Measurements from ENCODE around the gene B4GALT2. TPM values are rescaled to one million over a fixed set of nuclear protein-coding genes. Genes with fewer than 3 reads are reported as not detected.

Gene B4GALT2
- total and polyA plus RNA-seq, 10 of the 15 experiments (the other 5 are each of a cell fraction or from before 2014, with no cell fraction given): 0.98 to 61.0 (median 23.4) TPM

DNA sequence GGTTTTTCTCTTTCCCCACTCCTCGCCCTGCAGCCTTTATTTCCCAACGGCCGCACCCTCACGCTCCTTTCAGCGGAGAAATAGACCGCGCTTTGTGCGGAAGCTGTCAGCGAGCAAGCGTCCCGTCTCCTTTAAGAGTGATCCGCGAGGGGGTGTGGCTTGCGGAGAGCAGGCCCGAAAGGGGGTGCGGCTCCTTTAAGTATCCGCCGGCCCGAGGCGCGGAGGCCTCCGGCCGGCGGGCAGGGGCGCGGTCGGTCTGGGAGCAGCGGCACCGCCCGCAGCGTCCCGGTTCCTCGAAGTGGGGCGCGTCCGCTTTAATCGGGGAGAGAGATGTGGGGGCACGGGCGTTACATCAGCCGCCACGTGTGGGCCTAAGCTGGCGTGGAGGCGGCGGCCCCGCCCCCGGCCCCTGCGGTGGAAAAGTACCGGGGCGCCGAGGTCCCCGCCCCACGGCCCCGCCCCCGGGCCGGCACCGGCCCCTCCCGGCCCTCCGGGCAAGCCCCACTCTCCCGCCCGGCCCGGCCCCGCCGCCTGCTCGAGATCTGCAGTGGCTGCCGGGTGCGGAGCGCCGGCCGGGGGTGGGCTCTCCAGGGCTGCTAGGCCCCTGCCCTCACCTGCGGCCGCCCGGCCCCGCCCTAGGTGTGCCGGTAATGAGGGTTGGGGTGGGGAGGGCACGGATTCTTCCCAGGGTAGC is 51.0 kb downstream of the B4GALT2 start:
- ATAC-seq: peak; percentile 89
- H3K9me3 ChIP-seq (replicated peaks; ENCODE audit: control insufficient read depth, insufficient read depth, low read length): no peaks in the 10 kb centered on the region
- H4K20me1 ChIP-seq (ENCODE audit: control insufficient read depth, insufficient read depth): no peaks in the 10 kb centered on the region
- no peaks in the 10 kb centered on the region for H3K27me3 ChIP-seq (replicated peaks in 1 of 2; ENCODE audit: control insufficient read depth in 2 of 2, insufficient read depth in 2 of 2, low read length in 1 of 2)
- ChIA-PET CTCF (interaction anchor here (1.1 to 8.9 kb wide), 3 partner anchors 15 to 41 kb away, joined by 3 to 167 read pairs (median 4); no protein-coding TSS in a partner anchor), POLR2A (interaction anchor here (1.1 kb wide), 1 partner anchor 38 kb away, joined by 5 read pairs; no protein-coding TSS in a partner anchor), RAD21 (ENCODE audit: unreplicated experiment) (interaction anchor here (0.7 kb wide), 1 partner anchor 267 kb away, joined by 3 read pairs; no protein-coding TSS in a partner anchor), SMC1A (ENCODE audit: uncharacterized antibody, unreplicated experiment) (interaction anchor here (0.7 kb wide), 1 partner anchor 457 kb away, joined by 3 read pairs; no protein-coding TSS in a partner anchor)
- peak overlapping the region; percentile 96 for H3K4me2 ChIP-seq (ENCODE audit: control insufficient read depth, insufficient read depth)
- peak; percentile 86 for FAIRE-seq
- WGBS (ENCODE audit: insufficient coverage, insufficient replicate concordance, low lambda C conversion rate, missing lambda C conversion rate): 2% methylated on average over 52 of the region's 75 CpGs
- peak overlapping the region; percentile 67 for H3K9ac ChIP-seq (ENCODE audit: control insufficient read depth, insufficient read depth, low read length)
- intact Hi-C loops (cut with micrococcal nuclease; ENCODE audit: unreplicated experiment): loop anchor here (5.0 kb wide), 1 partner anchor 38 kb away; the partner anchor contains the start of gene CCDC24
- peak overlapping the region; percentile 65 for H3K4me3 ChIP-seq
- H3K36me3 ChIP-seq (ENCODE audit: control insufficient read depth in 2 of 2, insufficient read depth in 2 of 2, low read length in 1 of 2): no peaks in the 10 kb centered on the region
- in situ Hi-C loops (cut with MboI): loop anchor here (10.0 kb wide), 1 partner anchor 265 kb away; no protein-coding TSS in a partner anchor
- H3K4me1 ChIP-seq (ENCODE audit: control insufficient read depth, insufficient read depth, low read length): peaks cover 10% of the 10 kb centered on the region
- peak; percentile 45 for DNase-seq (ENCODE audit: low read depth, low spot score)
- H3K79me2 ChIP-seq (ENCODE audit: control insufficient read depth, insufficient read depth, low read length): no peaks in the 10 kb centered on the region
- peak overlapping the region; percentile 79 for H3K27ac ChIP-seq (ENCODE audit: control insufficient read depth, insufficient read depth)
- peak overlapping the region; percentile 99 for H2AFZ ChIP-seq (ENCODE audit: control insufficient read depth, low read depth, low read length)
- no TSS peak for BruUV-seq (replicated peaks)
- TF ChIP-seq MYC (IDR thresholded peaks at IDR 0.05; ENCODE audit: insufficient read depth, insufficient read length, insufficient replicate concordance, low read length, severe bottlenecking) (peak; percentile 31), PAX5 (IDR thresholded peaks at IDR 0.05; ENCODE audit: borderline replicate concordance, low read depth, low read length) (no peak), ZNF384 (IDR thresholded peaks at IDR 0.05; ENCODE audit: borderline replicate concordance, low read depth, low read length) (no peak), ASH2L (IDR thresholded peaks at IDR 0.05; ENCODE audit: borderline replicate concordance, low read depth) (no peak), ZNF24 (IDR thresholded peaks at IDR 0.05) (no peak), TARDBP (IDR thresholded peaks at IDR 0.05; ENCODE audit: borderline replicate concordance) (no peak), MXI1 (IDR thresholded peaks at IDR 0.05; ENCODE audit: low read depth, low read length) (peak; percentile 84)
- TF ChIP-seq, protein P1, sequence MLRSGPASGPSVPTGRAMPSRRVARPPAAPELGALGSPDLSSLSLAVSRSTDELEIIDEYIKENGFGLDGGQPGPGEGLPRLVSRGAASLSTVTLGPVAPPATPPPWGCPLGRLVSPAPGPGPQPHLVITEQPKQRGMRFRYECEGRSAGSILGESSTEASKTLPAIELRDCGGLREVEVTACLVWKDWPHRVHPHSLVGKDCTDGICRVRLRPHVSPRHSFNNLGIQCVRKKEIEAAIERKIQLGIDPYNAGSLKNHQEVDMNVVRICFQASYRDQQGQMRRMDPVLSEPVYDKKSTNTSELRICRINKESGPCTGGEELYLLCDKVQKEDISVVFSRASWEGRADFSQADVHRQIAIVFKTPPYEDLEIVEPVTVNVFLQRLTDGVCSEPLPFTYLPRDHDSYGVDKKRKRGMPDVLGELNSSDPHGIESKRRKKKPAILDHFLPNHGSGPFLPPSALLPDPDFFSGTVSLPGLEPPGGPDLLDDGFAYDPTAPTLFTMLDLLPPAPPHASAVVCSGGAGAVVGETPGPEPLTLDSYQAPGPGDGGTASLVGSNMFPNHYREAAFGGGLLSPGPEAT (IDR thresholded peaks at IDR 0.05; ENCODE audit: low read depth): peak; percentile 72; the same call in 1 of the 2 replicates
- TF ChIP-seq, protein P2, sequence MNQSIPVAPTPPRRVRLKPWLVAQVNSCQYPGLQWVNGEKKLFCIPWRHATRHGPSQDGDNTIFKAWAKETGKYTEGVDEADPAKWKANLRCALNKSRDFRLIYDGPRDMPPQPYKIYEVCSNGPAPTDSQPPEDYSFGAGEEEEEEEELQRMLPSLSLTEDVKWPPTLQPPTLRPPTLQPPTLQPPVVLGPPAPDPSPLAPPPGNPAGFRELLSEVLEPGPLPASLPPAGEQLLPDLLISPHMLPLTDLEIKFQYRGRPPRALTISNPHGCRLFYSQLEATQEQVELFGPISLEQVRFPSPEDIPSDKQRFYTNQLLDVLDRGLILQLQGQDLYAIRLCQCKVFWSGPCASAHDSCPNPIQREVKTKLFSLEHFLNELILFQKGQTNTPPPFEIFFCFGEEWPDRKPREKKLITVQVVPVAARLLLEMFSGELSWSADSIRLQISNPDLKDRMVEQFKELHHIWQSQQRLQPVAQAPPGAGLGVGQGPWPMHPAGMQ (IDR thresholded peaks at IDR 0.05; ENCODE audit: borderline replicate concordance): no peak
- TF ChIP-seq, protein P3, sequence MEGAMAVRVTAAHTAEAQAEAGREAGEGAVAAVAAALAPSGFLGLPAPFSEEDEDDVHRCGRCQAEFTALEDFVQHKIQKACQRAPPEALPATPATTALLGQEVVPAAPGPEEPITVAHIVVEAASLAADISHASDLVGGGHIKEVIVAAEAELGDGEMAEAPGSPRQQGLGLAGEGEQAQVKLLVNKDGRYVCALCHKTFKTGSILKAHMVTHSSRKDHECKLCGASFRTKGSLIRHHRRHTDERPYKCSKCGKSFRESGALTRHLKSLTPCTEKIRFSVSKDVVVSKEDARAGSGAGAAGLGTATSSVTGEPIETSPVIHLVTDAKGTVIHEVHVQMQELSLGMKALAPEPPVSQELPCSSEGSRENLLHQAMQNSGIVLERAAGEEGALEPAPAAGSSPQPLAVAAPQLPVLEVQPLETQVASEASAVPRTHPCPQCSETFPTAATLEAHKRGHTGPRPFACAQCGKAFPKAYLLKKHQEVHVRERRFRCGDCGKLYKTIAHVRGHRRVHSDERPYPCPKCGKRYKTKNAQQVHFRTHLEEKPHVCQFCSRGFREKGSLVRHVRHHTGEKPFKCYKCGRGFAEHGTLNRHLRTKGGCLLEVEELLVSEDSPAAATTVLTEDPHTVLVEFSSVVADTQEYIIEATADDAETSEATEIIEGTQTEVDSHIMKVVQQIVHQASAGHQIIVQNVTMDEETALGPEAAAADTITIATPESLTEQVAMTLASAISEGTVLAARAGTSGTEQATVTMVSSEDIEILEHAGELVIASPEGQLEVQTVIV (IDR thresholded peaks at IDR 0.05; ENCODE audit: borderline replicate concordance, partially characterized antibody): no peak
- TF ChIP-seq, protein P4, sequence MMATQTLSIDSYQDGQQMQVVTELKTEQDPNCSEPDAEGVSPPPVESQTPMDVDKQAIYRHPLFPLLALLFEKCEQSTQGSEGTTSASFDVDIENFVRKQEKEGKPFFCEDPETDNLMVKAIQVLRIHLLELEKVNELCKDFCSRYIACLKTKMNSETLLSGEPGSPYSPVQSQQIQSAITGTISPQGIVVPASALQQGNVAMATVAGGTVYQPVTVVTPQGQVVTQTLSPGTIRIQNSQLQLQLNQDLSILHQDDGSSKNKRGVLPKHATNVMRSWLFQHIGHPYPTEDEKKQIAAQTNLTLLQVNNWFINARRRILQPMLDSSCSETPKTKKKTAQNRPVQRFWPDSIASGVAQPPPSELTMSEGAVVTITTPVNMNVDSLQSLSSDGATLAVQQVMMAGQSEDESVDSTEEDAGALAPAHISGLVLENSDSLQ (IDR thresholded peaks at IDR 0.05): peak; percentile 75
- TF ChIP-seq, protein P5, sequence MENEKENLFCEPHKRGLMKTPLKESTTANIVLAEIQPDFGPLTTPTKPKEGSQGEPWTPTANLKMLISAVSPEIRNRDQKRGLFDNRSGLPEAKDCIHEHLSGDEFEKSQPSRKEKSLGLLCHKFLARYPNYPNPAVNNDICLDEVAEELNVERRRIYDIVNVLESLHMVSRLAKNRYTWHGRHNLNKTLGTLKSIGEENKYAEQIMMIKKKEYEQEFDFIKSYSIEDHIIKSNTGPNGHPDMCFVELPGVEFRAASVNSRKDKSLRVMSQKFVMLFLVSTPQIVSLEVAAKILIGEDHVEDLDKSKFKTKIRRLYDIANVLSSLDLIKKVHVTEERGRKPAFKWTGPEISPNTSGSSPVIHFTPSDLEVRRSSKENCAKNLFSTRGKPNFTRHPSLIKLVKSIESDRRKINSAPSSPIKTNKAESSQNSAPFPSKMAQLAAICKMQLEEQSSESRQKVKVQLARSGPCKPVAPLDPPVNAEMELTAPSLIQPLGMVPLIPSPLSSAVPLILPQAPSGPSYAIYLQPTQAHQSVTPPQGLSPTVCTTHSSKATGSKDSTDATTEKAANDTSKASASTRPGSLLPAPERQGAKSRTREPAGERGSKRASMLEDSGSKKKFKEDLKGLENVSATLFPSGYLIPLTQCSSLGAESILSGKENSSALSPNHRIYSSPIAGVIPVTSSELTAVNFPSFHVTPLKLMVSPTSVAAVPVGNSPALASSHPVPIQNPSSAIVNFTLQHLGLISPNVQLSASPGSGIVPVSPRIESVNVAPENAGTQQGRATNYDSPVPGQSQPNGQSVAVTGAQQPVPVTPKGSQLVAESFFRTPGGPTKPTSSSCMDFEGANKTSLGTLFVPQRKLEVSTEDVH (IDR thresholded peaks at IDR 0.05; ENCODE audit: low read depth, partially characterized antibody): no peak

All from GM12878 (cell line).